HG02938 (cell line): ENCODE data around the gene CYBC1.

Experiments
- ATAC-seq: cut with Tn5 transposase; IDR thresholded peaks from one replicate; pipeline ENCODE4 v1.9.1; 2021; ENCODE audit warnings: mild to moderate bottlenecking, moderate library complexity; ENCODE audit not compliant: unreplicated experiment

CYBC1 gene

DNA sequence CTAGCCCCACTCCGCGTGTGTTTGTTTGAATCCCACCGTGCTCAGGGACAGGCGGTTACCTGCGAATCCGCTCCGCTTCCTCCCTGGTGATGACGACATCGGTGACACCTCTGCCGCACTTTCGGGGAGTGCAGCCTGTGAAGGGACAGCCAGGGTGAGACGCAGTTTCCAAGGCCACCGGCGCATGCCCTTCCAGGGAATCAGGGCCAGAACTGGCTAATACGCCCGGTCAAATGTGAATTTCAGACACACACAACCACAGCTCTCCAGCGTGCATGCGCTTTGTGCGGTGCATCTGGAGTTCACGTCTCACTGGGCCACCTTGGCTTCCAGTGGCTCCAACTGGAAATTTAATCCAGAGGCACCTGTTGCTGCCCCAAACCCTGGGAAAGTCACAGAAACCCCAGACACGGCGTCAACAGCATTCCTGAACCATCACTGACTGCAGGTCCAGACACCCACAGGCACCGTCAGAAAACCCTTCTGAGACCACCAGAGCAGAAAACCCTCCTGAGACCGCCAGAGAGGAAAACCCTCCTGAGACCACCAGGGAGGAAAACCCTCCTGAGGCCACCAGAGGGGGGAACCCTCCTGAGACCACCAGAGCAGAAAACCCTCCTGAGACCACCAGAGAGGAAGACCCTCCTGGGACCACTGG, 39.0 kb downstream of the CYBC1 start:
- no peak for ATAC-seq

DNA sequence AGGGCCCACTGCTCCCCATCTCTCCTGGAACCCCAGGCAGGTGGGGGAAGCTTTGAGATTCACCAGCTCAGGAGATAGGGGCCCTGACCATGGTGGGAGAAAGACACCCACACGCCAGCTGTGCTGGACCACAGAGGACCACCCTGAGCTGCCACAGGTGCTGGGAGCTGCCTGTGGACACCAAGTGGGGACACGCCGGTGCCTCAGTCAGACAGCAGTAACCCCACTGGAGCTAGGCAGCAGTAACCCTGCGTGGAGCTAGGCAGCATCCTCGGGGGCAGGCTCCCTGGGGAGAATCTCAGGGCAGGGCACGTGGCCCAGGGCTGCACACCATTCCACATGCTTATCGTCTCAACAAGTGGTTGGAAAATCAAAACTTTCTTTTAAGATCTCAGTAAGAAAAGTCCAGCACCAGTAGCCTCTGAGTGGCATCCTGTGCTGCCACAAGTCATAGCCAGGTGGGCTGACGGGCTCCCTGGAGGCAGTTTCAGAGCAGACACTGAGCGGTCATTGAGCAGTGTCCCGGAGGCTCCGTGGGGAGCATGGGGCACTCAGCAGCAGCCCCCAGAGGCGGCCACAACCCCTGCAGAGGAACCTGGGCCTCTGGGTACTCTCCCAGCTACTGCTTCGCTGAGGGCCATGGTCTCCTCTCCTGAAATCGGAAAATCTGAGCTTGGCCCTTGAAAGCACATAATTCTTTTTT, 40.4 kb downstream of the CYBC1 start:
- no peak for ATAC-seq

DNA sequence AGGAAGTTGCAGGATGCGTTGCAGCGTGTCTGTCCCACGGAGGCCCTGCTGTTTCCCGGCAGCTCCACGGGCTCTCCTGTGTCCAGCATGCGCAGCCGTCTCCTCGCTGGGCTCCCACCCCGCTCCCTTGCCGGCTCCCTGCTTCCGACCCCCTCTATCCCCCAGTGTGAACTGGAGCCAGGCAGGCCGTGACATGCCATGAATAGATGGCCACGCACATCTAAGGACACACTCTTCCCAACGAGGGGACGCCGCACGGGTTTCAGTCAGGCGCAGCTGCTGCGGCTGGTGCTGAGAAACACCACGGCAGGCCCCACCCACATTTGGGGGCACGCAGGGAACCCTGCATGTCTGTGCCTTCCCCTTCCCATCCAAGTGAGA, 41.6 kb downstream of the CYBC1 start:
- no peak for ATAC-seq

DNA sequence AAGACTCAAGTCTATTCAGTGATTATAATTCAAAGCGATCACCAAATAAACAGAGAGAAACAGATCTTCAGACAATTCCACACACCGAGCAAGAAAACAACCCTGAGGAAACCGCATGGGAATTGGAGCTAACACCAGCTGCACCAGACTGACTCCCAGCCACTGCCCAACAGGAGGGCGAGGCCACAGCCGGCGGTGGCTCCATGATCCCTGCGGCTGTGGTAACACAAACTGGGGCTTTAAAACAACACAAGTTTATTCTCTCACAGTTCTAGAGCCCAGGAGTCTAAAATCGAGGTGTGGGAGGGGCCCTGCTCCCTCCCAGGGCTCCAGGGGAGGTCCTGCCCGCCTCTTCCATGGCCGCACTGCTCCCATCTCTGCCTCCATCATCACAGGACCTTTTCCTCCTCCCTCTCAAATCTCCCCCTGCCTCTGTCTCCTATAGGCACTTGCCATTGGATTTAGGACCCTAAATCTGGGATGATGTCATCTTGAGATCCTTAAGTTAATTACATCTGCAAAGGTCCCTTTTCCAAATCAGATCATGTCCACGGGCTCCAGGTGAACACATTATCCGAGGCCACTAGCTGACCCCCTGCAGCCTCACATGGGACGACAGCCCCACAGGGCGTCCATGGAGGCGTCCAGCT, 42.1 kb downstream of the CYBC1 start:
- no peak for ATAC-seq

DNA sequence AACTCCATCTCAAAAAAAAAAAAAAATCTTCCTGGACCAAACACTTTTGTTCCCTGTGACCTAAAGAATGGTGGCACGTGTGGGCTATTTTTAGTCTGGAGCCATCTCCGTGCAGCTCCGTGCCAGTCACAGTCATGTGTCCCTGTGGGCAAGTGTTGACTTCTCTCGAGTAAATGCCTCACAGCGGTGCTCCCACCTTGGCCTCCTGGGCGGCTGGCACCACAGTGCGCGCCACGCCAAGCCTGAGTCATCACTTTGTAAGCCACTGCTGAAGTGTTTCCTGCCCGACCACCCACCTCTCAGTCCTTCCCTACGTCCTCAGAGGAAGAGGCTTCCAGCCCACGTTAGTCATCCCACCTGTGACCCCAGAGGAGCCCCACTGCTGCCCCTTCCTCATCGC, 43.3 kb downstream of the CYBC1 start:
- ATAC-seq = no peak

DNA sequence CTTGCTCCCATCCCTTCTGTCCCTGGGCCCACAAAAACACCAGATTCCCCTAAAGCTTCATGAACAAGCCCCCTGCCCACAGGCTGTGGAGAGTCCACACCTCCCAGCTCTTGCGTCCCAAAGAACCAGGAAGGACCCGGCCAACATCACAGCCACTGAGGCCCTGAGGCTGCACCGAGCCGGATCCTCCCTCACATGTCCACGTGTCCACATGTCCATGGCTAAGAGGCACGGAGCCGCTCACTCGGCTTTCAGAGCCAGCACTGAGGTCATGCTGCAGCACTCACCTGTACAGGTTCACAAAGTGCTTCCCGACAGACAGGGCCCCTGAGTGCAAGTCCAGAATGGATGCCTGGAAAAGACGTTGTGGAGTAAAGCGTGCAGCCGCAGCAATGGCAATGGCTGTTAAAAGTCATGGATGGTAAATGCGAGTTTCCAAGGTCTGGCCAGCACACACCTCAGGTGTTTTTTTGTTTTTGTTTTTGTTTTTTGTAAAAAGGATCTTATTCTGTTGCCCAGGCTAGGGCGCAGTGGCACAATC, 44.4 kb downstream of the CYBC1 start:
- no peak for ATAC-seq

GRCh38 chr17:82405051-82405450, 45.5 kb downstream of the CYBC1 start:
- no peak for ATAC-seq

- ATAC-seq = no peak
Measured at GRCh38 chr17:82403662-82404660, 46.6 kb downstream of the CYBC1 start.

DNA sequence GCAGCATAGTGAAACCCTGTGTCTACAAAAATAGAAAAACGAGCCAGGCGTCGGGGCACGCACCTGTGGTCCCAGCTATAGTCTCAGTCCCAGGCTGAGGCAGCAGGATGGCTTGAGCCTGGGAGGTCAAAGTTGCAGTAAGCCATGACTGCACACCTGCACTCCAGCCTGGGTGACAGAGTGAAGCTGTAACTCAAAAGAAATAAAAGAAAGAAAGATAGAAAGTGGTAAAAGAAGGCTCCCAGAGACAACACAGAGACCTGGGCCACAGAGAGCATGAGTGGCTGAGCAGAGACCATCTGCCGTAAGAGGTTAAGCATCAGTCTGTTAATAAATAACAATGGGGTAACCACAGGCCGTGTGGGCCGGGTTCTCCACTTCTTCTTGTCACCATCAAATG, 47.7 kb downstream of the CYBC1 start:
- ATAC-seq = peak; percentile 77

DNA sequence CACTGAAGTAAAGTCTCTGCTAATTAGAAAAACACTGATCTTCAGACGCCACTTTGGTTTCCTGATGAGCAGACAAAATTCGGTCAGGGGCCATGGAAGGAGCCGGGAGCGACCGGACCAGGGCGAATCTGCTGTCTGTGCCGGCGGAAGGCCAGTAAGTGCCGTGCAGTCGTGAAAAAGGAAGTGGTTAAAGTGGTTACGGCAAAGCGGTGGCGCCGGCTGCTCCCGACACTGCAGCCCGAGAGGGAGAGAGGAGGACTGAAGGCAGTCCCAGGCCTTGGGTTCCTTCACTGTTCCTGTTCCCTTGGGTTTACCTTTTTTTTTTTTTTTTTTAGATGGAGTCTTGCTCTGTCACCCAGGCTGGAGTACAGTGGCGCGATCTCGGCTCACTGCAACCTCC, 49.7 kb downstream of the CYBC1 start:
- ATAC-seq = no peak

DNA sequence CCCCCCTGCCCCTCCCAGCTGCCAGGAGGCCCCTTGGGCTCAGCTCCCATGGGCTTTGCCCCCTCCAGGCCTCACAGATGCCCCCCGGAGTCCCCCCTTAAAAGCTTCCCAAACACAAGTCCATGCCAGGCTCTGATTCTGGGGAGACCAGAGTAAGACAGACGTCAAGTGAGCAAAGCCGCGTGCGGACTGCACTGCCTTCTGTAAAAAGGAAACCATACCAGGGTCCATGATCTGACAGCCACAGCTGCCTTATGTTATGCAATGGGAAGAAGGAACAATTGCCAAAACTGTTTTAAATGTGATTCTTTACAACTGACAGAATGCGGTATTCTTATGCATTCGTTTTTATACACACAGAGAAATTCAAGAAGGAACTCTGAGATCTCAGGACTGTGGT, 50.3 kb downstream of the CYBC1 start:
- ATAC-seq = no peak

- no peak for ATAC-seq
Measured at GRCh38 chr17:82399601-82400101, 50.9 kb downstream of the CYBC1 start.

- no peak for ATAC-seq
Measured at GRCh38 chr17:82399041-82399441, 51.5 kb downstream of the CYBC1 start.

DNA sequence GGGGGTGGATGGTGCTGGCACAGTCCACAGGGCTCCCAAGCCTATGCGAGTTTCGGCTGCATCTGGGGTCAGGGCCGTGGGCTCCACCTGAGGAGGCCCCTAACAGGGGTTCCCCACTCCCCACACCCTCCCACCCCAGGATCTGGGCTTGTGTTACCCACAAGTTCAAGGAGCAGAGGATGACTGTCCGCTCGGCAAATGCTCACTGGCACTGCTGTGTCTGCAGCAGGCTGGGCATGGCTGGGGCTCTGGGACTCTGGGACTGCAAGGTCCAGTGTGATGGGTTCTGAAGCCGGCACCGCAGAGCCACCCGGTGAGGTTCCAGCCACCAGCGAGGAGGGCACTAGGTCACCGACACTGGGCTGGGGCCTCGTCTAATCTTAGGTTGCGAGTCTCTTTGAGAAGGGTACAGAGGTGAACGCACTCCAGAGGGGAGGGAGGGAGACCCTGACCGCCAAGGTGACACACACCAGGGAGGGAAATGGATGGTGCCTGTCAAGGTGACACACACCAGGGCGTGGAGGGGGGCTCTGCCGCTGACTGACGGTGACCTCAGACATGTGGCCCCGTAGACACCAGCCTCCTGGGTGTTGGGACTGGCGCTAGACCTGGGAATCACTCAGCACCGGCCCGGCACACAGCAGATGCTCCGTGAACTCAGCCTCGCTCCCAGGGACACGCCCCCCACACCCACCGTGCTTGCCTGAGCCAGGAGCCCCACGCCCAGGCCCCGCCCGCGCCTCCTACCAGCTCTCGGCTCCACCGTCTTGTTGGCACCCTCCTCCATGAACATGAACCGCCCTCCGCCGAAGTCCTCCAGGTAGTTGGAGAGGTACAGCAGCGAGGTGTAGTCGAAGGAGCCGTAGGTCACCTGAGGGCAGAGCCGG, 52.9 kb downstream of the CYBC1 start:
- ATAC-seq = no peak

DNA sequence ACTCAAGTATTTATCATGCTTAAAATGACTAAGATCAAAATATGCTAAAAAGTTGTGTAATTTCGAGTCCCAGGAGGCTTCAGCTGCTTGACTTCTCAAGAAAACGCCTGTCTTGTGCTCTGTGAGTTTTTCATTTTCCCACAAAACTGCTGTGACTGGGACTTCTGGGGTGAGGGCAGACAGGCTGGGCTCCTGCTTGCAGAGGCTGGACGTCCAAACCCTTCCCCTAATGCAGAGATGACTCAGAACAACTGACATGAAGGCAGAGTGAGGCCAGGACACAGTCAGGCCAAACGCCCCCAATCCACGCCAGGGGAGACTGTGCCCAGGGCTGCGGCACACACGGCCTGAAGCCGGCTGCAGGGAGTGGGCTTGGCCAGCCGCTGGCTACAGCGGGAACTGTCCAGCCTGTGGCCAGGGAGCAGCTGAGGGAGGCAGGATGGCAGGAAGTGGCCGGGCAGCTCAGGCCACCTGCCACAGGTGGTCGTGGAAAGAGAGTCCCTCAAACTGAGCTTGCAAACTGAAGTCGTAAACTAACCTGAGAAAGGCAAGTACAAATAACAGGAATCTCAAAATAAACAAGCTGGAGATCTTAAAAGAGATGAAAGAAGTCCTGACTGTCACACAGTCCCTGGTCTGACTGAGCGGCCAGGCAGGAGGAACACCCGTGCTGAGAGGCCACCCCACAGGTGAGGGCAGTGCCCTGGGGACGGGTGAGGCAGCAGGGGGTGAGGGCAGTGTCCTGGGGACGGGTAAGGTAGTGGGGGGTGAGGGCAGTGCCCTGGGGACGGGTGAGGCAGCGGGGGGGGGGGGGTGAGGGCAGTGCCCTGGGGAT, 53.7 kb downstream of the CYBC1 start:
- no peak for ATAC-seq

GRCh38 chr17:82394278-82394677, 56.3 kb downstream of the CYBC1 start:
- no peak for ATAC-seq

DNA sequence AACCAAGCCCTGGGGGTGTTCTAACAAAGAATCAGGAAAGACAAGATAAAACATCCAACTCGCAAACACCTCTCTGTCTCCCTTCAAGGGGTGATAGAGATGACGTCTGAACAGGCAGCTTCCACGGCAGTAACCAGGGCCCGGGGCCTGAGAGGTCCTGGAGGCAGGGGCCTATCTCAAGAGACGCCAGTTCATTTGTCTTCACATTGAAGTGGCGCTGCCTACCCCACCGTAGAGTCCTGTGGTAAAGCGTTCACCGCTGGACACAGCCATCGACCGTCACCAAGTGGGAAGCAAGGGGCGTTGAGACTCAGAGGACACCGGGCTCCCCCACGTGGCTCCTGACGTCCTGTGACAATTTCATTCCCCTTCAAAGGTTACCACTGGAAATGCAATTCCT, 57.6 kb downstream of the CYBC1 start:
- ATAC-seq = no peak
